Stimulated activated CD4-positive, alpha-beta T cell treated with anti-CD3 and anti-CD28 coated beads, TNF-alpha, amount 100 ng/mL, for 4 hours (primary cell): ENCODE data around the gene GSTA4.
"Not testable (repeated sequence)": the region's sequence is repeated elsewhere in the genome, so short reads cannot be mapped to it uniquely, and the experiment has no call there.

Experiments used
- DNase-seq, 3 experiments: peaks; one replicate each; pipeline ENCODE4 v3.0.0-alpha.2; 2020; ENCODE audit warnings: low read depth in 3 of 3

Gene GSTA4

DNA sequence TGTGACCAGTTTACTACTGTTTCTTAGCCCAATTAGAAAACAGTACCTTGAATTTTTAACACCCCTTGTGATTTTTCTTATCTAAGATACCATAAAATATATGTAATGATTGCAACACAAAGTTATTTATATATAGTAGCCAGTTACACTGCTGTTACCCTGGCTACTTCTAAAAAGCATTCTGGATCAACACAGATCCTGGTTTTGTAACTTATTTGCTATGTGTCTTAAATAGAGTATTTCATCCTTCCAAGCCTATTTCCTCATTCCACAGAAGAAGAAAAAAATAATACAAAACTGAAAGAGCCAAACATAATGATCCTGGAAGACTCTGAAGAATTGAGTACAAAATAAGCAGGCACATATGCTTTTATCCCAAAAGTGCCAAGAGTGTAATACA, 19.0 kb upstream of the GSTA4 start:
- no peak for DNase-seq

DNA sequence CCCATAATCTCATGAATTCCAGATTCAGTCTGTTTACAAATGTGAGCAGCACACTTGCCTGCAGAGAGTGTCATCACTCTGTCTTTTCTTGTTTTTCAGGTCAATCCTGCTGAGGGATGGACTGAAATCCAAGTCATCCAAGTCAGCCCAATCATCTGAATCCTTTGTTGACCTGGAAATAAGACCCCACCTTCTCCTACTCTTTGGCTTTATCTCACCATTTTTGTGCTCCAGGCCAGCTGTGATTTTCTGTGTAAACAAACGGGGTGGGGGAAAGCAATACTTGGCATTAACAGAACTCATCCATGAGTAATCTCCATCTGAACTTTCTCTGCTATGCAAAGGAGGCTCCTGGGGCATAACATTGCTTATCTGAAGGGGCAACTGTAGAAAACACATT, 16.9 kb upstream of the GSTA4 start:
- DNase-seq = no peak

DNA sequence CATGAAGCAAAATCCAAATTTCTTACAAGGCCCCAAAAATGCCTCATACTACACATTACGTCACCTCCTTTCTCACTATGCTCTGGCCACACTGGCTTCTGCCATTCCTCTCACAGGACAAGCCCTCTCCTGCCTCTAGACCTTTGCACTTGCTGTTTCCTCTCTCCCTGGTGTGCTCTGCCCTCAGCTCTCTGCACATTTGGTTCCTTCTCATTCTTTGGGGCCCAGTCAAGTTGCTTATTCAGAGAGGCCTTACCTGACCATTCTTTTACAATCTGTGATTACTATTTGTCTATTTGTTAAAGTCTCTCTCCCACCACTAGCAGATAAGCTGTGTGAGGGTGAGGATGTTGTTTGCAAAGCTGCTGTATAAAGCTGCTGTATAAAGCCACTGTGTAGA, 15.4 kb upstream of the GSTA4 start:
- DNase-seq = no peak

DNA sequence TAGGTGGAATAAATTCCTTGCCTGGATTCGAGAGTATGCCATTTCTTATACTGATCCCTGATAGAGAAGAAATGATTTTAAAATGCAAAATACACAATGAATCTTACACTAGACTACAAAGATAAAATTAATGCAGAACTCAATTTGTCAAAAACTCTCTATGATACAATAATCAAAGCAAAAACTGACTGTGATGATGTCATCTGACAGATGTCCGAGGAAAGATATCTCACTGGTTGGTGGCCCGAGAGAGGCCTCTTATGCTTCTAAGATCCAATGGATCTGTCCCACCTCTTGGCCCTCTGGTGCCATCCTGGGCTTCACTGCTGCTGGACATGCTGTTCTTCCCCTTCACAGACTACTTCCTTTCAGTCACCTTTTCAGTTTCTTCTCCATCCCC, 14.4 kb upstream of the GSTA4 start:
- no peak for DNase-seq

DNA sequence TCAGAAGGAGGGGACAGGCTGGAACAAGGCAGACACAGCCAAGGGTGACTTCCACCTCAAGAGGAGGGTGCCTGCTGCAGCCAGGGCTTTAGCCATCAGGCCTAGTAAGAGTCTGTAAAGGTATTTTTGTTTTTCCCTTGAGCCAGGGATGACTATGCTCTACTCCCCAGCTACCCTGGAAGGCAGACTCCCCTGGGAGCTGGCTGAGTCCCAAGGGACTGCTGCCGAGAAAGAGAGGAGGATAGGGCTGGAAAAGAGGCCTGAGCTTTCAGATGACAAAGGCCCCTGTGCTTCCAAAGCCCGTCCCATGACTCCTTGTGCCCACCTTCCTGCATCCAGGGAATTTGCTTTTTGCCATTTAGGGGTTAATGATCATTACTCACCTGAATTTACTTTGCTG, 14.0 kb upstream of the GSTA4 start:
- no peak for DNase-seq

DNA sequence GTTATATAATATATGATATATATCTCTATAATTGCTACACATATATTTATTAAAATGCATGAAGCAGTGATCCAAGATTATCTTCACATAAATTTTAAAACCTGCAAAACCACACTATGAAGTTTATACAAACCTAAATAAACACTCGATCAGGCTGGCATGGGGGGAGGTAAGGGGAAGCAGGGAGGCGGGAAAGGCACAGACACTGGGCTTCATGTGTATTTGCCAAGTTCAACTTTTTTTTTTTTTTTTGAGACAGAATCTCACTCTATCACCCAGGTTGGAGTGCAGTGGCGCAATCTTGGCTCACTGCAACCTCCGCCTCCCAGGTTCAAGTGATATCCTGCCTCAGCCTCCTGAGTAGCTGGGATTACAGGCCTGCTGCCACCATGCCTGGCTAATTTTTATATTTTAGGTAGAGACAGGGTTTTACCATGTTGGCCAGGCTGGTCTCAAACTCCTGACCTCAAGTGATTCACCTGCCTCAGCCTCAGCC, 13.2 kb upstream of the GSTA4 start:
- not testable (repeated sequence) for DNase-seq

DNA sequence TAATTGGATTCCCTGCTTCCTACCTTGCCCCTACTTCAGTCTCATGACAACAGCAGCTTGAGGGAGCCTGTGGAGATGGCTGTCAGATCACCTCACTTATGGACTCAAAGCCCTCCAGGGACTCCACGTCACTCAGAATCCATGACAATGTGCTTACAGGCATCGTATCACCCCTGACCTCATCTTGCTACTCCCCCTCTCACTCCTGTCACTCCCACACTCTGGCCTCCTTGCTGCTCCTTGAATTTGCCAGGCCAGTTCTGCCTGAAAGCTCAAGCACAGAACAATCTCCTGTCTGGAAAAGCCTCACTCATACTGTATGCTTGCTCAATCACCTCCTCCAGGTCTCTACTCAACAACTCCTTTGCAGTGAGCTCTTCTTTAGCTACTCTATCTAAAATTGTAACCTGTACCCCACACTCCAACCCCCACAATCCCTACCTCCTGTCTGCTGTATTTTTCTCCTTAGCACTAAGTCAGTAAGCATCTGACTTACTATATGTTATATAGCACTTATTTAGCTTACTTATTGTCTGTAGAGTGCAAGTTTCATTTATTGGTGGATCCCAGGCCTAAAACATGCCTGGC, 10.7 kb upstream of the GSTA4 start:
- DNase-seq = no peak

DNA sequence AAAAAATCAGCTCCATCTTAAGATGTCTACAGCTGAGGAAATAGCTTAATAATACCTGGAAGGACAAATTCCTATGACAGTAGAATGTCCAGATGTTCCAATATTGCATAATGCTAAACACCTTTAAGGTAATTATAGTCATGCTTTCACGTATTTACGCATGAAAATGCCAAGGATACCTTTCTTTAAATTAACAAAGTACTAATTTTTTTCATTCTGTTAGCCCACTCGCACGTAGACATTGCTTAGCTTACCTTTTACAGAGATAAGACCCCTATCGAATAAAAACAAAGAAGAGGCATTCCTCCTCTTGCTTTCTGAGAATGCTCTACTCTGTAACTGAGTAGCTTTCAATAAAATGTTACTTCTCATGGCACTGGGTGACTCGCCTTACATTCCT, 4.4 kb upstream of the GSTA4 start:
- DNase-seq = no peak

DNA sequence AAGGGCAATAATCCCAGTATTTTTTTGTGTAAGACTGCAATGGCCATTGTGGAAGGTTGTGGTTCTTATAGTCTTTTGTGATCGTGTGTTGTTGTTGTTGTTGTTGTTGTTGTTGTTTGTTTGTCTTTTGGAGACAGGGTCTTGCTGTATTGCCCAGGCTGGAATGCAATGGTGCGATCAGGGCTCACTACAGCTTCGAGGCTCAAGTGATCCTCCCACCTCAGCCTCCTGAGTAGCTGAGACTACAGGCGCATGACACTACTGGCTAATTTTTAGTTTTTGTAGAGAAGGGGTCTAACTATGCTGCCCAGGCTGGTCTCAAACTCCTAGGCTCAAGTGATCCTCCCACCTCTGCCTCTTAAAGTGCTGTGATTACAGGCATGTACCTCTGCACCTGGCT, 3.5 kb upstream of the GSTA4 start:
- no peak for DNase-seq

DNA sequence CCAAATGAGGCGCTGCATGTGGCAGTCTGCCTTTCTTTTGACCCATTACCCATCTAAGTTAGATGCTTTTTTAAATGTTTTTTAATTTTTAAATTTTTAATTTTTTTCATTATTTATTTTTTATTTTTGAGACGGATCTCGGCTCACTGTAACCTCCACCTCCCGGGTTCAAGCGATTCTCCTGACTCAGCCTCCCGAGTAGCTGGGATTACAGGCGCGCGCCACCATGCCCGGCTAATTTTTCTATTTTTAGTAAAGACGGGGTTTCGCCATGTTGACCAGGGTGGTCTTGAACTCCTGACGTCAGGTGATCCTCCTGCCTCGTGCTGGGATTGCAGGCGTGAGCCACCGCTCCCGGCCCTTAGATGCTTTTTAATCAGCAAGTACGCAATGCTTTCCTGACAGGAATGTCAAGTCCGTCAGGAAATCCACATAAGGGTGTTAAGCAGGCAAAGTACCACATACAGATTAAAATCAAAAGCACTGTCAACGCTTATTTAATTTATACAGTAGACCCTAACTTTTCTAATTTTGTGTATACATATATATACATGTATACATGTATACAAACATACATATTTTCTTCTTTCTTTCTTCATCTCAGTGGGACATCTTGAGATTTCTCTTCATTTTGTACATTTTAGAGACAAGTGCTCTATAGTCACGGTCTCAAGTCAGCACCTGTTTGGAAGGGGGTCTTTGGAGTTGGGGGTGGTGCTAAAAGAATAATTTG, 995 bp upstream of the GSTA4 start:
- peak in 1 of 3 experiments; percentile 34 for DNase-seq

DNA sequence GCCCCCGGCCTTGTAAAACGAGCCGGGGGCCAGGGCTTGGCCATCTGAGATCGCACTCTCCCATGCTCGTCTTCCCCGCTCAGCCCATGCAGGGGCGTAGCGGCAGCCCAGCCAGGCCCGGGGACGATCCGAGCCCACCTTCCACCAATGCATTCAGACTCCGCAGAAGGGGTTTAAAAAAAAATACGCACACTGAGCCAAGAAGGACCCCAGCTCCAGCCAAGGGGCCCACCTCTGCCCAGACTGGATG, 320 bp downstream of the GSTA4 start:
- peak in 2 of 3 experiments; percentile 6 to 33 for DNase-seq

DNA sequence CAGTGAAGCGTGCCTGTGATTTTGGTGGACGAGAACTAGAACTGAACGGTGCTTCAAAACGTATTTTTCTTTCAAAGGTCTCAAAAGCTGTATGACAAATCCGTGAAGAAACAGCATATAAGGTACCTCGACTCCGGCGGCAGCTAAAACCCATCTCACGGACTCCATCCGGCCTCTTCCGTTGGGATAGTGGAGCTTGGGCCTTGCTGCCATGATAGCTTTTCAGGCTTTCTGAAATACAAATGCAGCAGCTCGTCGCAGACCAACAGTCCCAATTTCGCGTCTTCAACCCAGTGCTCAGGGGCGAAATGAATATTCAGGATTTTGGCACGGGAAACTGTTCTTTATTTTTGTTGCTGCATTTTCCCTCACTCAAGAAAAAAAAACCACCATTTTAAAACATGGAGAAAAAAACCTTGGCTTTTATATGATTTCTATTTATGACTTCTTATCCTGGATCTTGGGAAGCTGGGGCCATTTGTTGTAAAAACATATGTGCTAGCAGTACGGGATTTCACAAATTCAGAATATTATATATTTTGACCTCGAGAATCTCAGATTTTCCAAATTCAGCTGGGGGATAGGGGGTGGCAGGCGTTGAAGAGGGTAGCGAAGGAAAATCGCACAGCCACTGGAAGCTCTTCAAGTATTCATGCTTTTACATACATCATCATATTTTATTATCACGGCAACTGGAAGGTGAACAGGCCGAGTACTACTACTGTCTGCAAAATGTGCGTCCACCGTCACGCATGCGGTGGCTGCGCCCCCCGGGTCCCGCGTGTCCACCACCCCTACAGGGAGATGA, 849 bp downstream of the GSTA4 start:
- no peak for DNase-seq

DNA sequence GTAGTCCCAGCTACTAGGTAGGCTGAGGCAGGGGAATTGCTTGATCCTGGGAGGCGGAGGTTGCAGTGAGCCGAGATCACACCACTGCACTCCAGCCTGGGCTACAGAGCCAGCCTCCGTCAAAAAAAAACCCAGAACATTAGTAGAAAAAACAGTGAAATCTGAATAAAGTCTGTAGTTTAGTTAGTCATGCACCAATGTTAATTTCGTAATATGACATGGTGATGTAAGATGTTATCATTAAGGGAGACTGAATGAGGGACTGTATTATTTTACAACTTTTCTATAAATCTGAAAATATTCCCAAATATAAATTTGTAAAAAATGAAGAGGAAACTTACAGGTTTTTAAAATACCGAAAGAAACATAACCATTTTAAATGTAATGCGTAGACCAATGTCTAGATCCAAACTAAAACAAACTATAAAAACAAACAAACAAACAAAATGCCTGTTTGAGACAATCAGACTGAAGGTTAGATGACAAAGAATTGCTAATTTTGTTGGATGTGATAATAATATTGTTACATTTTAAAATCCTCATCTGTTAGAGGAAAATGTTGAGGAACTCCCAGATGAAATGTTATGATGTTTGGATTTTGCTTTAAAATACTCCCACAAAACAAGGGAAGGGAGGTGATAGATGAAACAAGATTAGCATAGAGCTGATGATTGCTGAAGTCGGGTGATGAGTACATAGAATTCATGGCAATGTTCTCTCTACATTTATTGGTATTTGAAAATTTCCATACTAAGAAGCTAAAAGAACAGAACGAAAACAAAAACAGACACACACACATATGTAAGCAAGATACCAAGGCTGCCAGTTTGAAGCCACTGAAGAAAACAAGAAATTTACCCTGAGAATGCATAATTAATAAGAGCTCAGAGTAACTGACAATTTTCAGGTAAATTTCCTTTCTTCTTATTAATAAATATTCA, 1.8 kb downstream of the GSTA4 start:
- no peak for DNase-seq

DNA sequence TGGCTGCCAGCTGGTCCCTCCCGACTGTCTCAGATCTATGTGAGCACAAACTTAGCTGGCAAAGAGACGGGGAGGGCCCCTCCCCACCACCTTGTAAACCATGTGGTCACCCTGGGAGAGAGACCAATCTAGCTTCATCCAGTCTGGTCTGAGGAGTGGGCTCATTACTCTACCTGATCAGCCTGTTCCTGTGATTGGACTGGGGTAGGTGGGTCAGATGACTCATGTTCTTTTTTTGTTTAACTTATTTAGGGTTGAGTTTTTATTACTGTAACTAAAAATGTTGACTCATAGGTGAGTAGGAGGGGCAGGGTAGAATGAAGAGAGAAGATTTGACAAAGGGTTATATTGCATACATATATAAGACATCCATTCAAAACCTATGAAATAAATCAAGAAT, 4.7 kb downstream of the GSTA4 start:
- DNase-seq = no peak

DNA sequence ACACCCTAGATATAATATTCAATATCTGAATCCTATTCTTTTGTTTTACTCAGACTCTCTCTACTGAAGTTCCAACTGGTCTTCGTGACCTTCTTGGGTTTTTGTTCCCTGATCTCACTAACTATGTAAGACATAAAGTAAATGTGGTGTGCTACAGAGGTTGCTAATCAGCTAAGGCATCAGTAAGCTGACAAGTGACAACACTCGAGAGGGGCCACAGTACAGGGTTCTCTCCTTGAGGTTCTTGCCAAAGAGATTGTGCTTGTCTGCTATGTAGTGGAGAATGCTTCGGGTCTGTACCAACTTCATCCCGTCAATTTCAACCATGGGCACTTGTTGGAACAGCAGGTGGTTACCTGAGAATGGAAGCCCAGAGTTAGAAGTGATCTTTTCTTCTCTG, 9.9 kb downstream of the GSTA4 start:
- no peak for DNase-seq

DNA sequence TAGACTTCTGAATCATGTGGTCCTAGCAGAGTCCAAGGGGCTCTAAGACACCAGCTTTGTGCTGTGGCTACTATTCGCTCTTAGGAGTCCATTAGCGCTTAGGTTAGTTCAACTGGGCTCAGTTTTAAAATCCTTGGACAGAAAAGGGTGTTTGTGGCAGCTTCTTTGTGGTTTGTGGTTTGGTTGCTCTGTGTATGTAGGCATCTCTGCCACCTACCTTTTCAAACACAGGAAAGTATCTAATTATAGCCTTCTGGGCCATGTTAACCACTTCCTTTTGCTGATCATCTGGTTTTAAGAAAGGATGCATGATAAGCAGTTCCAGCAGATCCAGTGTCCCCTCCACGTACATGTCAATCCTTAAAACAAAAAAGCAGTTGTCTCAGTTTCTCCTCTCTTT, 10.8 kb downstream of the GSTA4 start:
- DNase-seq = no peak

DNA sequence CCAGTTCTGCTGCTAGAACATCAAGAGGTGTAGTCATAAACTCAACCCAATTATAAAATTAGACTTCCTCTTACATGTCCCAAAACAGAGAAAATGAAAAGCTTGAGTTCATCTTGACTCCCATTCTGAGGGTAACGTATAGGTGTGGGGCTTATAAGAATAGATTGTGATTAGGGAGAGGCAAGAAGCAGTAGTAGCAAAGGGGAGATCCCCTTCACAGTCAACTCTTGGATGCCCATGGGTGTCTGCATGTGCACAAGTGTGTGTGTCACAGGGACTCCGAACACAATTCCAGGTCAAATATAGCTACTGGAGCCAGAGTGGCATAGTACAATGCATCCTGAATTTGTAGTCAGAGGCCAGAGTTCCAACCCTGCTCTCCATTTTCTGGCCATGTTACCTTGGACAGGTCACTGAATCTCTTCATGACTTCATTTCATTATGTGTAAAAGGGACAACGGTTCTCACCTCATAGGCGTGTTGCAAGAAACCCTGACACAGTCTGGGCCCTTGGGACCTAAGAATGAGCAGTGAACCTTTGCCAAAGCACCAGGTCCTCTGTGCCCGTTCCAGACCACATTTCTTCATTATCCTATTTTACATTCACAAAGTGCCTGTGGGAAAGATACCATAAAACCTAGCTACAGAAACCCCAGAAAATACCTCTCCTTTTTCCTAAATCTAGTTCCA, 11.8 kb downstream of the GSTA4 start:
- no peak for DNase-seq

DNA sequence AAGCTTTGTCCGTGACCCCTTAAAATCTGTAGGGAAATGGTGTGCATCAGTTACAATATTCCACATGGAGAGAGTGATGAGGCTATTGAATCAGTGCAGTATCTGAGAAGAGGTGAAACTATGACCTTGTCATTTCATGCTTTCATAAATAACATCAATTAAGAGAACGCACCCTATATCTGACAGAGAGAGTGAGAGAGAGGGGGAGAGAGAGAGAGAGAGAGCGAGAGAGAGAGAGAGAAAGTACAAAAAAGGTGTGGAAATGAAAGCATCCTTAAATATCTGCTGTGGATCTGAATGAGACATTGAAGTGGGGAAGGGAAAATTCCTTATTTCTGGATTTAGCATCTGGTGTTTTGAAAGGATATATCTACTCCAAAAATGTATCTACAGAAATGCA, 12.4 kb downstream of the GSTA4 start:
- DNase-seq = no peak

DNA sequence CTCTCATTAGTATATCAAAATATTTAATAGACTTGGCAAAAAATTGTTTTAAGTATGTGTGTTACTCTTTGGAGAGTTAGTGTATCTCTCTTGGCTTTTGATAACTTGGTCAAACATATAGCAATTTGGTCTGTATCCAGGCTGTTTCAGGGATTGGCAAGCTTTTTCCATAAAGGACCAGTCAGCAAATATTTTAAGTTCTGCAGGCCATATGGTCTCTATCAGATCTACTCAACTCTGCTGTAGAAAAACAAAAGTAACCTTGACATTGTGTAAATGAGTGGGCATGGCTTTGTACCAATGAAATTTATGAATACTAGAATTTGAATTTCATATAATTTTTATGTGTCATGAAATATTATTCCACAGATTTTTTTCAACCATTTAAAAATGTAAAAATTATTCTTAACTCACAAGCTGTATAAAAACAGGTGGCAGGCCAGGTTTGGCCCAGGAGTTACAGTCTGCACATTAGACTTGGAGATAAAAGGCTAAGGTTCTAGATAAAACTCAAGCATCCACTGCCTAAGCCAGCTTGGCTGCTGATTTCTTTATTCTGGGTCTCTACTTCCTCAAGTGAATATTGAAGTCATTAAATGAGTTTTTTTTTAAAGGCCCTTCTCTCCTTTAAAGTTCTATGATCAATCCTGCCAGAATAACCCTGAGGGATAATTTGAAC, 13.7 kb downstream of the GSTA4 start:
- DNase-seq = no peak

DNA sequence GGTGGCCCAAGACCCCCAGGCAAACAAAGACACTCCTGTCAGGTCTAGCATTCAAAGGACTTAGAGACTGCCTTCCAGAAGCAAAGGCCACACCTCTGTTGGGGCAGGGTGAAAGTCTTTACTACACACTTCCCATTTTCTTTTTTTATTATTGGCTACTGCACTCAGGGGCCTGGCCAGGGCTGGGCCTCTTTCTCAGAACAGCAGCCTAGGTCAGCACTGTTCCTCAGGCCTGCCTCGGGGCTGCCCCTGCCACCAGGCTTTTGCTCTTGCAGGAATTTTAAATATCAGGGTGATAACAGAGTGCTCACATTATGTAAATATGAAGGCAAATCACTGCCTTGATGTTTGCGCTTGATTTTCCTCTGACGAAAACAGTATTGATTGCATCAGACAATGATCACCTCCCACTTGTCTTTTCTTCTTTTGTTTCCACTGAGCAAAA, 18.5 kb downstream of the GSTA4 start:
- no peak for DNase-seq

DNA sequence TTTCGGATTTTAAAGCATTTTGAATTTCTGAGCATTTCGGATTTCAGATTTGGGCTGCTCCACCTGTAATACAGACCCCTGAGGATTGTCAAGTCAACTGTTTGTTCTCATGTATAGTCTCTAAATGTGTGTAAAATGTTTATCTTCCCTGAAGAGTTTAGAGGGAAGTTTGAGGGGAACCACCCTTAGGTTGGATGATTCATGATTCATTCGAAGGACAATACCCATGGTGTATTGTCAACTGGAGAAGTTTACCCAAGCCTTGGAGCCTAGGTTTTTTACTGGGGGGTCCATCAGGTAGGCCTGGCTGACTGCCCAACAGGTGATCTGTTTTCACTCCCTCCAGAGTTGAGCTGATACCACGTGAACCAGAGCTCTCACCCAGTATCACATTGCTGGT, 18.9 kb downstream of the GSTA4 start:
- no peak for DNase-seq
